HepG2 (cell line): ENCODE measurements around the gene SRP72. TPM values are rescaled to one million over a fixed set of nuclear protein-coding genes. Genes with fewer than 3 reads are reported as not detected.

ENCODE experiments used
- ATF4 ChIP-seq, 2 experiments: fragments of 450-650 bp in 1 of 2; sonication (generic) in 1 of 2; formaldehyde crosslinking; IDR thresholded peaks; 2 replicates each; pipeline versions ENCODE4 v1.5.0 to v1.8.0; 2020 to 2022; ENCODE audit warnings: mild to moderate bottlenecking in 1 of 2, missing genetic modification reagents in 1 of 2
- BRCA1 ChIP-seq: sonication (generic); formaldehyde crosslinking; IDR thresholded peaks from 2 replicates; pipeline ENCODE4 v1.4.0; 2020; ENCODE audit warnings: missing genetic modification reagents
- DPF2 ChIP-seq: sonication (generic); formaldehyde crosslinking; IDR thresholded peaks from 2 replicates; pipeline ENCODE4 v1.4.0; 2020; ENCODE audit warnings: mild to moderate bottlenecking, low read depth, missing genetic modification reagents, borderline replicate concordance
- EP300 ChIP-seq, 3 experiments: sonication (generic) in 1 of 3; formaldehyde crosslinking in 1 of 3; IDR thresholded peaks; 2 replicates each; pipeline versions ENCODE4 v1.5.1 to v1.6.1; 2011 to 2020; ENCODE audit warnings: low read depth in 2 of 3, low read length in 2 of 3, borderline replicate concordance in 1 of 3, improper control_type of control experiment in 1 of 3, mild to moderate bottlenecking in 1 of 3, missing genetic modification reagents in 1 of 3, moderate library complexity in 1 of 3
- KLF16 ChIP-seq, 2 experiments: sonication (generic) in 1 of 2; formaldehyde crosslinking in 1 of 2; IDR thresholded peaks; 2 replicates each; pipeline versions ENCODE4 v1.6.1 to v1.8.0; 2016 to 2023; ENCODE audit warnings: missing genetic modification reagents in 2 of 2, missing compliant biosample characterization in 1 of 2
- LBX2 ChIP-seq: sonication (generic); formaldehyde crosslinking; IDR thresholded peaks from 2 replicates; pipeline ENCODE4 v1.5.0; 2020; ENCODE audit warnings: missing genetic modification reagents, mild to moderate bottlenecking, borderline replicate concordance
- MTA3 ChIP-seq: sonication (generic); formaldehyde crosslinking; IDR thresholded peaks from 2 replicates; pipeline ENCODE4 v1.4.0; 2020; ENCODE audit warnings: missing genetic modification reagents
- MYC ChIP-seq: sonication (generic); formaldehyde crosslinking; IDR thresholded peaks from 2 replicates; pipeline ENCODE4 v1.9.0; 2021; ENCODE audit warnings: missing genetic modification reagents, borderline replicate concordance
- NAIF1 ChIP-seq: sonication (generic); formaldehyde crosslinking; IDR thresholded peaks from 2 replicates; pipeline ENCODE4 v1.5.0; 2020; ENCODE audit warnings: mild to moderate bottlenecking, missing genetic modification reagents, borderline replicate concordance
- NFKB2 ChIP-seq: sonication (generic); formaldehyde crosslinking; IDR thresholded peaks from 2 replicates; pipeline ENCODE4 v1.4.0; 2020; ENCODE audit warnings: missing genetic modification reagents, borderline replicate concordance
- PAXIP1 ChIP-seq: sonication (generic); formaldehyde crosslinking; conservative IDR thresholded peaks from 2 replicates; pipeline ENCODE4 v1.4.0; 2020; ENCODE audit warnings: mild to moderate bottlenecking, missing genetic modification reagents, moderate library complexity
- PHB2 ChIP-seq: fragments of 450-650 bp; IDR thresholded peaks from 2 replicates; pipeline ENCODE4 v1.6.1; 2018; ENCODE audit not compliant: partially characterized antibody
- RAD21 ChIP-seq: fragments of 450-650 bp; formaldehyde crosslinking; IDR thresholded peaks from 2 replicates; pipeline ENCODE4 v1.5.0; 2020; ENCODE audit warnings: mild to moderate bottlenecking
- RBM39 ChIP-seq: fragments of 200-400 bp; formaldehyde crosslinking; IDR thresholded peaks from one replicate; pipeline ENCODE4 v1.6.1; 2018; ENCODE audit warnings: antibody characterized with exemption, mild to moderate bottlenecking, low read depth, low read length; ENCODE audit not compliant: poor library complexity, severe bottlenecking
- REXO4 ChIP-seq: sonication (generic); formaldehyde crosslinking; IDR thresholded peaks from 2 replicates; pipeline ENCODE4 v1.8.0; 2022; ENCODE audit warnings: missing genetic modification reagents, mild to moderate bottlenecking, borderline replicate concordance
- RFX5 ChIP-seq: IDR thresholded peaks from 2 replicates; pipeline ENCODE4 v1.6.1; 2011; ENCODE audit warnings: low read depth, low read length, improper control_type of control experiment
- TOE1 ChIP-seq: sonication (generic); formaldehyde crosslinking; IDR thresholded peaks from 2 replicates; pipeline ENCODE4 v1.4.0; 2020; ENCODE audit warnings: mild to moderate bottlenecking, missing genetic modification reagents
- ZGPAT ChIP-seq: IDR thresholded peaks from 2 replicates; pipeline ENCODE4 v1.6.1; 2016; ENCODE audit warnings: mild to moderate bottlenecking
- ZNF576 ChIP-seq: sonication (generic); formaldehyde crosslinking; IDR thresholded peaks from 2 replicates; pipeline ENCODE4 v1.4.0; 2020; ENCODE audit warnings: mild to moderate bottlenecking, missing genetic modification reagents
- ZNF580 ChIP-seq: IDR thresholded peaks from 2 replicates; pipeline ENCODE4 v1.6.1; 2016; ENCODE audit warnings: low read depth, borderline replicate concordance
- ZNF713 ChIP-seq: sonication (generic); formaldehyde crosslinking; IDR thresholded peaks from 2 replicates; pipeline ENCODE4 v1.4.0; 2020; ENCODE audit warnings: mild to moderate bottlenecking, missing genetic modification reagents
- polyA plus RNA-seq, 8 experiments: library from polyadenylated mRNA; depleted of rRNA in 3 of 8; stranded (reverse) in 7 of 8; unstranded in 1 of 8; fragments of >200 nt; fragmentation: Illumina TruSeq in 4 of 8; extraction: Trizol in 4 of 8; gene quantifications; 2 replicates each; pipeline versions ENCODE4 v1.2.1 to v1.2.3, GENCODE V29; 2011 to 2016; ENCODE audit warnings: low read depth in 4 of 8, missing spikeins in 1 of 8, mixed read lengths in 1 of 8; ENCODE audit not compliant: insufficient read depth in 1 of 8
- total RNA-seq, 5 experiments: library from RNA; depleted of rRNA; stranded (reverse); fragments of >200 nt; fragmentation: Illumina TruSeq; extraction: Trizol; gene quantifications; 2 replicates each; pipeline ENCODE4 v1.2.3, GENCODE V29; 2016; ENCODE audit warnings: low read depth in 1 of 5

The SRP72 gene
- total and polyA plus RNA-seq, 2 of the 13 experiments (the other 11 are each of a cell fraction or from before 2014, with no cell fraction given), result 64.9 to 75.6 TPM

GRCh38 chr4:56544573-56545131 lies 77.2 kb downstream of the SRP72 start (continued):
- no peak for TF ChIP-seq MTA3 (CRISPR knock-in tag)
- TF ChIP-seq RAD21 (CRISPR knock-in tag), result peak; percentile 91
- TF ChIP-seq RFX5, result peak; percentile 33; the same call in 1 of the 2 replicates
- peak; percentile 85 for TF ChIP-seq BRCA1 (CRISPR knock-in tag)
- TF ChIP-seq NAIF1 (CRISPR knock-in tag), result no peak
- TF ChIP-seq LBX2 (CRISPR knock-in tag), result no peak
- no peak for TF ChIP-seq ATF4 (CRISPR knock-in tag; IDR thresholded peaks at IDR 0.05)
- no peak for TF ChIP-seq TOE1 (CRISPR knock-in tag)
- TF ChIP-seq REXO4 (CRISPR knock-in tag), result no peak
- no peak for TF ChIP-seq DPF2 (CRISPR knock-in tag)
- TF ChIP-seq ZNF580, result peak; percentile 83; the same call in 1 of the 2 replicates
- TF ChIP-seq NFKB2, result peak; percentile 72; the same call in 1 of the 2 replicates
- no peak for TF ChIP-seq PHB2
- peak; percentile 79 for TF ChIP-seq ZGPAT
- TF ChIP-seq ZNF713 (CRISPR knock-in tag), result no peak
- 0 out of 4 replicates have a peak, but pooled peaks of 1 of the 2 experiments have one; percentile 13 for TF ChIP-seq EP300 (IDR thresholded peaks at IDR 0.05; ENCODE audit: low read depth in 2 of 2, low read length in 2 of 2)
- no peak for TF ChIP-seq EP300 (CRISPR knock-in tag; IDR thresholded peaks at IDR 0.05; ENCODE audit: borderline replicate concordance)
- TF ChIP-seq ZNF576 (CRISPR knock-in tag), result no peak
- no peak for TF ChIP-seq RBM39
- TF ChIP-seq PAXIP1 (CRISPR knock-in tag), result 0 out of 2 replicates have a peak, but pooled peaks have one; percentile 26
- peak; percentile 95 for TF ChIP-seq MYC (CRISPR knock-in tag)
- peak in 1 of 2 experiments; percentile 78; a peak in 1 of 4 replicates for TF ChIP-seq KLF16 (CRISPR knock-in tag; IDR thresholded peaks at IDR 0.05)
